ENCODE measurements around the gene ZNF133. TPM values are rescaled to one million over a fixed set of nuclear protein-coding genes. Genes with fewer than 3 reads are reported as not detected.

The ZNF133 gene
- total RNA-seq, 1 donor from 2014 or later, result 14.0 TPM

DNA sequence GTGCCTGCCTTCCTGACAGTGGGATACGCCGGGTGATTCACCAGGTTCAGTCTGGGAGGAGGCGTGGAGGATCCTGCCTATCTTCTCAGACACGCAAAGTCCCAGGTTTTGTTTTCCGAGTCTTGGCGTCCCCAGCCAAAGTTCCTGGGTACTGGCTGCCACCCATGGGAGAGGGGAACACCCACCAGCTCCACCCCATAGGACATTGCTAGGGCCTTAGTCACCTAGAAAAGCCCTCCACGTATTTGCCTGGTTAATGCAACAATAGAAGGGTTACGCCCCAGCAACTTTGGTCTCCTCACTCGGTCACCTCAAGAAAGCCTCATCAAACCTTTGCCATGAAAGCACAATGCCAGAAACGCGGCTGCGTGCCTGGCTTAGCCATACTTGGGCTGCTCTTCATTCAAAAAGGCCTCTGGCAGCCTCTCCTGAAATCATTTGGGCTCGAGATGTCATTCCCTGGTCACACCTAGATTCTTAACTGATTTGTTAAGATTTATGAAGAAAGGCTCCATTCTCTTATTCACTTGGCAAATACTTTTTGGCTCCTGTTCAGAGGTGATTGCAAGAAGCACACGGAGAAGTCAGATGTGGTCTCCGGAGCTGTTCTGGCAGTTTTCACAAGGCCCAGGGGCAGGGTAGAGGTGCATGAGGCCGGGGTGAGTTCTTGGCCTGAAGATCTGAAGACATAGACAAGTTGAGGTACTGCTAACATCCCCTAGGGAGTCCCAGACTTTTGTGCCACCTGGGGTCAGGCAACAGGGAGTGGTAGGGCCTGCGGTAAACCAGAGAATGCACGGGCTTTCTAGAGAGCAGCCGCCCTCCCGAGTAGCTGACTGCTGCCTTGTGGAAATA, 35.5 kb upstream of the ZNF133 start:
- Mint-ChIP-seq H3K9me3 (ENCODE audit: unreplicated experiment) (no peaks in the 10 kb centered on the region), H3K4me3 (ENCODE audit: unreplicated experiment) (no peak overlapping the region), H3K36me3 (ENCODE audit: unreplicated experiment) (no peaks in the 10 kb centered on the region), H3K27ac (ENCODE audit: unreplicated experiment) (no peak overlapping the region), H3K27me3 (ENCODE audit: unreplicated experiment) (peaks cover 24% of the 10 kb centered on the region), H3K4me1 (ENCODE audit: unreplicated experiment) (no peaks in the 10 kb centered on the region)
- TF ChIP-seq, protein P1, sequence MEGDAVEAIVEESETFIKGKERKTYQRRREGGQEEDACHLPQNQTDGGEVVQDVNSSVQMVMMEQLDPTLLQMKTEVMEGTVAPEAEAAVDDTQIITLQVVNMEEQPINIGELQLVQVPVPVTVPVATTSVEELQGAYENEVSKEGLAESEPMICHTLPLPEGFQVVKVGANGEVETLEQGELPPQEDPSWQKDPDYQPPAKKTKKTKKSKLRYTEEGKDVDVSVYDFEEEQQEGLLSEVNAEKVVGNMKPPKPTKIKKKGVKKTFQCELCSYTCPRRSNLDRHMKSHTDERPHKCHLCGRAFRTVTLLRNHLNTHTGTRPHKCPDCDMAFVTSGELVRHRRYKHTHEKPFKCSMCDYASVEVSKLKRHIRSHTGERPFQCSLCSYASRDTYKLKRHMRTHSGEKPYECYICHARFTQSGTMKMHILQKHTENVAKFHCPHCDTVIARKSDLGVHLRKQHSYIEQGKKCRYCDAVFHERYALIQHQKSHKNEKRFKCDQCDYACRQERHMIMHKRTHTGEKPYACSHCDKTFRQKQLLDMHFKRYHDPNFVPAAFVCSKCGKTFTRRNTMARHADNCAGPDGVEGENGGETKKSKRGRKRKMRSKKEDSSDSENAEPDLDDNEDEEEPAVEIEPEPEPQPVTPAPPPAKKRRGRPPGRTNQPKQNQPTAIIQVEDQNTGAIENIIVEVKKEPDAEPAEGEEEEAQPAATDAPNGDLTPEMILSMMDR (IDR thresholded peaks at IDR 0.05), result no peak
- DNase-seq (ENCODE audit: extremely low spot score, unreplicated experiment), result no peak

DNA sequence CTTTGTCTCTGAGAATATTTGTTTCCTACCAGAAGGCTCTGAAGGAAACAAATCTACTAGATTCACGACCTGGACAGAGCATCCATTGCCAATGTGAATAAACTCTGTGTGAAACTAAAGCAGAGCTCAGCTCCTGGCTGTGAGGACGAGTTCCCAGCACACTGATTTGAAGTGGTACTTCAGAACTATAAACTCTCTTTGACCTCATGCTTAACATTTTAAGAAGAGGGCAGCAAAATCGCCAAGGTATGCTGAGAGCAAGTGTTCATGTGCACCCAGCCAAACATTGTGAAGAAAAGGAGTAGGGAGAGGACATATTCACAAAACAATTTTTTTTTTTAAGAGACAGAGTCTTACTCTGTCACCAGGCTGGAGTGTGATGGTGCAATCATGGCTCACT, 33.7 kb upstream of the ZNF133 start:
- DNase-seq (ENCODE audit: extremely low spot score, unreplicated experiment), result no peak
- H3K4me1 Mint-ChIP-seq (ENCODE audit: unreplicated experiment), result no peaks in the 10 kb centered on the region

DNA sequence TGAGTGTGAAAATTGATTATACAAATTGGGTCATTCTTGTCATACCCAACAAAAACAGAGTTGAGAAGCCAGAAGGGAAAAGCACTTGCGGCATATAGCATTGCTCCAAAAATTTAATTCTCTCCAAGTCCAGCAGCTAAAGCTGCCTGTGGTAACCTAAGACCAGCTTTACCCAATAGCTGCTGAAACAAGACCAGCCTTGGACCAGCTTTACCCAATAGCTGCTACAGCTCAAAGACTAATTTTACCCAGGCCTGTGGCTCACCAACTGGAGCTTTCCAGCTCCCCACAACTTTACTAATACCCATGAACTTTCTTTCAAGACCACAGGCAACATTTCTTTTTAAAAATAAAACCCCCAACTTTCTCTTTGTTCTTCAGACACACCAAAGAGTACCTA, 32.8 kb upstream of the ZNF133 start:
- Mint-ChIP-seq H3K36me3 (ENCODE audit: unreplicated experiment) (no peaks in the 10 kb centered on the region), H3K4me1 (ENCODE audit: unreplicated experiment) (no peaks in the 10 kb centered on the region), H3K9me3 (ENCODE audit: unreplicated experiment) (no peaks in the 10 kb centered on the region), H3K27me3 (ENCODE audit: unreplicated experiment) (peaks cover 23% of the 10 kb centered on the region), H3K4me3 (ENCODE audit: unreplicated experiment) (no peak overlapping the region), H3K27ac (ENCODE audit: unreplicated experiment) (no peak overlapping the region)
- TF ChIP-seq, protein P1 (IDR thresholded peaks at IDR 0.05), result no peak
- no peak for DNase-seq (ENCODE audit: extremely low spot score, unreplicated experiment)

More for the DNA sequence above, 33.7 kb upstream of the ZNF133 start:
- no peak overlapping the region for H3K4me3 Mint-ChIP-seq (ENCODE audit: unreplicated experiment)
- TF ChIP-seq, protein P1 (IDR thresholded peaks at IDR 0.05), result no peak
- H3K9me3 Mint-ChIP-seq (ENCODE audit: unreplicated experiment), result no peaks in the 10 kb centered on the region
- no peak overlapping the region for H3K27ac Mint-ChIP-seq (ENCODE audit: unreplicated experiment)
- H3K36me3 Mint-ChIP-seq (ENCODE audit: unreplicated experiment), result no peaks in the 10 kb centered on the region
- peaks cover 22% of the 10 kb centered on the region for H3K27me3 Mint-ChIP-seq (ENCODE audit: unreplicated experiment)

DNA sequence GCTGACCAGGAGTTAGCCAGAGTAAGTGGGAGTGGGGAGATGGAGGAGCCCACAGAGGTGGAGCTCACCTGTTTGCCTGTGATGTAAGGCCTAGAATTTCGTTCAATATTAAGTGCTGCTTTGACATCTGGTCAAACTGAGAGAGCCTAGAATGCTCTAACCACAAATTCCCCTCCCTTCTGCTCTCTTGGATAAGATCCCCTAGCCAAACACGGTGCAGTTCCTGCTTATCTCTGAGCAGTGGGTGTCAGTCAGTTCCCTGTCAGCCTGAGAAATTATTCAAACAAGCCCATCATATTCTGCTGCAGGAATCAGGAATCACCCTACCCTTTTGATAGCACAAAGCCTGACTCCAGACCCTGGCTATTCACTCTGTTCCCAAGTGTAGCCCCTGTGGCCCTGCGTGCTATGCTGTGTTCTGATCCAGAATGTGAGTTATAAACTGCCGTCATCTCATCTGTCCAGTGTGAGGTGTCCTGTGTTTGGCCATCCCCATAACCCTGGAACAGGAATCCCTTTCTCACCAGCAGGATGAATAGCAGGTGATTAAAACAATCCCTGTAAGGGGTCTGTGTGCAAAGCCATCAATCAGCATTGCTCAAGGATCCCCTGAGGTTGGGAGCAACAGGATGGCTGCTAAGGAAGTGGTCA, 31.8 kb upstream of the ZNF133 start:
- Mint-ChIP-seq H3K27me3 (ENCODE audit: unreplicated experiment) (peaks cover 23% of the 10 kb centered on the region), H3K9me3 (ENCODE audit: unreplicated experiment) (no peaks in the 10 kb centered on the region), H3K36me3 (ENCODE audit: unreplicated experiment) (no peaks in the 10 kb centered on the region), H3K4me1 (ENCODE audit: unreplicated experiment) (no peaks in the 10 kb centered on the region), H3K4me3 (ENCODE audit: unreplicated experiment) (no peak overlapping the region), H3K27ac (ENCODE audit: unreplicated experiment) (no peak overlapping the region)
- no peak for DNase-seq (ENCODE audit: extremely low spot score, unreplicated experiment)
- TF ChIP-seq, protein P1 (IDR thresholded peaks at IDR 0.05), result no peak

All from osteocyte (in vitro differentiated cells).